Measurements from ENCODE around the gene LSMEM2. TPM values are rescaled to one million over a fixed set of nuclear protein-coding genes. Genes with fewer than 3 reads are reported as not detected.
A peak's percentile ranks its signal among the peaks of the same experiment; 100 is the strongest.

LSMEM2 gene
- total and polyA plus RNA-seq, 9 of the 15 experiments (the other 6 are each of a cell fraction or from before 2014, with no cell fraction given), result not detected

DNA sequence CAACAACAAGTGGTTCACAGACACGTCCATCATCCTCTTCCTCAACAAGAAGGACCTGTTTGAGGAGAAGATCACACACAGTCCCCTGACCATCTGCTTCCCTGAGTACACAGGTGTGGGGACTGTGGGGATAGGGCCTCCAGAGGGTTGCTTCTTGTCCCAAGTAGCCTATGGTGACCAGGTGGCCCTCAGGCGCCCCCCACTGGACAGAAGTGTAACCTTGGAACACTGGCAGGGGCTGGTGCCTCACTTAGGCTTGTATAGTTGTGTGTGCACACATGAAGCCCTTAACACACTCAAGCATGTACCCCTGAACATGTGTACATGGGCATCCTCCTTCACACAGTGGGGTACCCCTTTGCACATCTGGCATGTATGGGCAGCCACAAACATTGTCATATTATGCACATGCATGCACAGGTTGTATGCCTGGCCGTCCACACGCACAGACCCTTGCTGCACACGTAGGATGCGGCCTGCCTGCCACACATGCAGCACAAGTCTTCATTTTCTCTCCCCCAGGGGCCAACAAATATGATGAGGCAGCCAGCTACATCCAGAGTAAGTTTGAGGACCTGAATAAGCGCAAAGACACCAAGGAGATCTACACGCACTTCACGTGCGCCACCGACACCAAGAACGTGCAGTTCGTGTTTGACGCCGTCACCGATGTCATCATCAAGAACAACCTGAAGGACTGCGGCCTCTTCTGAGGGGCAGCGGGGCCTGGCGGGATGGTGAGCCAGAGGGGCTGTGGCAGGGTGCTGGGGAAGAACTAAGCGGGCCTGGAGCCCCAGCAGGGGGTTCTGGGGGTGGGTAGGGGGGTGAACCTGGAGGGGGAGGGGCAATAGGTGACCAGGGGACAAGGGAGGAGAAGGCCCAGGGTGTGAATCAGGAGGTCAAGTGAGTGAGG, 21.7 kb upstream of the LSMEM2 start:
- in situ Hi-C loops (cut with MboI) (no loop called here), intact Hi-C loops (cut with micrococcal nuclease) (no loop called here)
- Histone ChIP-seq H3K9me1 (ENCODE audit: control insufficient read depth, insufficient read depth, low read length) (no peaks in the 10 kb centered on the region), H3K4me2 (ENCODE audit: insufficient read depth, low read length) (no peak overlapping the region), H3K27me3 (ENCODE audit: control insufficient read depth in 2 of 2, insufficient read depth in 2 of 2, low read length in 2 of 2) (no peaks in the 10 kb centered on the region), H4K20me1 (replicated peaks; ENCODE audit: control insufficient read depth, insufficient read depth, low read length) (no peaks in the 10 kb centered on the region), H3K4me1 (replicated peaks in 1 of 2; ENCODE audit: control insufficient read depth in 2 of 2, insufficient read depth in 2 of 2, low read length in 2 of 2) (peaks cover 3 to 31% of the 10 kb centered on the region in 2 experiments; a peak in 4 of 5 replicates), H3K9me3 (replicated peaks; ENCODE audit: control insufficient read depth, insufficient read depth, low read depth, low read length) (peaks cover 4% of the 10 kb centered on the region; the same call in 1 of the 2 replicates), H2AFZ (ENCODE audit: low read depth, low read length) (no peak overlapping the region), H3K27ac (ENCODE audit: extremely low read depth, low read depth, low read length) (no peak overlapping the region), H3K9ac (ENCODE audit: insufficient read depth in 1 of 2, low read depth in 2 of 2, low read length in 2 of 2) (no peak overlapping the region; a peak in 1 of 4 replicates), H3K4me3 (no peak overlapping the region), H3K36me3 (ENCODE audit: control insufficient read depth, insufficient read depth, low read length) (peaks cover 28% of the 10 kb centered on the region; the same call in 2 of the 3 replicates), H3K79me2 (ENCODE audit: control insufficient read depth, insufficient read depth, low read length) (peaks cover 3% of the 10 kb centered on the region; the same call in 1 of the 3 replicates)
- TF ChIP-seq, protein P1, sequence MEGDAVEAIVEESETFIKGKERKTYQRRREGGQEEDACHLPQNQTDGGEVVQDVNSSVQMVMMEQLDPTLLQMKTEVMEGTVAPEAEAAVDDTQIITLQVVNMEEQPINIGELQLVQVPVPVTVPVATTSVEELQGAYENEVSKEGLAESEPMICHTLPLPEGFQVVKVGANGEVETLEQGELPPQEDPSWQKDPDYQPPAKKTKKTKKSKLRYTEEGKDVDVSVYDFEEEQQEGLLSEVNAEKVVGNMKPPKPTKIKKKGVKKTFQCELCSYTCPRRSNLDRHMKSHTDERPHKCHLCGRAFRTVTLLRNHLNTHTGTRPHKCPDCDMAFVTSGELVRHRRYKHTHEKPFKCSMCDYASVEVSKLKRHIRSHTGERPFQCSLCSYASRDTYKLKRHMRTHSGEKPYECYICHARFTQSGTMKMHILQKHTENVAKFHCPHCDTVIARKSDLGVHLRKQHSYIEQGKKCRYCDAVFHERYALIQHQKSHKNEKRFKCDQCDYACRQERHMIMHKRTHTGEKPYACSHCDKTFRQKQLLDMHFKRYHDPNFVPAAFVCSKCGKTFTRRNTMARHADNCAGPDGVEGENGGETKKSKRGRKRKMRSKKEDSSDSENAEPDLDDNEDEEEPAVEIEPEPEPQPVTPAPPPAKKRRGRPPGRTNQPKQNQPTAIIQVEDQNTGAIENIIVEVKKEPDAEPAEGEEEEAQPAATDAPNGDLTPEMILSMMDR (IDR thresholded peaks at IDR 0.05 in 2 of 3, conservative IDR thresholded peaks at IDR 0.05 in 1 of 3; ENCODE audit: insufficient read depth in 2 of 3, low read depth in 1 of 3, low read length in 3 of 3), result peak; percentile 6 to 46 (median 29); a peak in 2 of 6 replicates
- TF ChIP-seq RAD21 (CRISPR knock-in tag; conservative IDR thresholded peaks at IDR 0.05 in 1 of 2, IDR thresholded peaks at IDR 0.05 in 1 of 2), result peak in 1 of 2 experiments; percentile 12; a peak in 1 of 4 replicates
- TF ChIP-seq KLF6 (CRISPR knock-in tag; IDR thresholded peaks at IDR 0.05; ENCODE audit: borderline replicate concordance), result no peak
- TF ChIP-seq ZKSCAN8 (CRISPR knock-in tag; IDR thresholded peaks at IDR 0.05), result no peak
- 78% methylated on average over 4 of the region's 20 CpGs for WGBS (ENCODE audit: insufficient coverage, low coverage, missing lambda C conversion rate)
- ATAC-seq (0 out of 3 replicates have a peak, but pooled peaks have one; percentile 14), DNase-seq (ENCODE audit: extremely low read depth in 1 of 4, low spot score in 3 of 4) (peak in 2 of 4 experiments; percentile 33 to 34), FAIRE-seq (no peak)
- ChIA-PET CTCF (ENCODE audit: low intra/inter-chr PET ratio) (no interaction called here), POLR2A (interaction anchor here (0.6 to 1.5 kb wide), 2 partner anchors 11 to 1350 kb away, joined by 3 to 5 read pairs; no protein-coding TSS in a partner anchor)
- BruUV-seq (replicated peaks), result no TSS peak
